NCI-H1436 (cell line): ENCODE data around the gene CLSTN2.
A peak's percentile ranks its signal among the peaks of the same experiment; 100 is the strongest.

Experiments
- DNase-seq: peaks from one replicate; lab custom pipeline; 2025; lab: John Stamatoyannopoulos, UW

Gene CLSTN2

DNA sequence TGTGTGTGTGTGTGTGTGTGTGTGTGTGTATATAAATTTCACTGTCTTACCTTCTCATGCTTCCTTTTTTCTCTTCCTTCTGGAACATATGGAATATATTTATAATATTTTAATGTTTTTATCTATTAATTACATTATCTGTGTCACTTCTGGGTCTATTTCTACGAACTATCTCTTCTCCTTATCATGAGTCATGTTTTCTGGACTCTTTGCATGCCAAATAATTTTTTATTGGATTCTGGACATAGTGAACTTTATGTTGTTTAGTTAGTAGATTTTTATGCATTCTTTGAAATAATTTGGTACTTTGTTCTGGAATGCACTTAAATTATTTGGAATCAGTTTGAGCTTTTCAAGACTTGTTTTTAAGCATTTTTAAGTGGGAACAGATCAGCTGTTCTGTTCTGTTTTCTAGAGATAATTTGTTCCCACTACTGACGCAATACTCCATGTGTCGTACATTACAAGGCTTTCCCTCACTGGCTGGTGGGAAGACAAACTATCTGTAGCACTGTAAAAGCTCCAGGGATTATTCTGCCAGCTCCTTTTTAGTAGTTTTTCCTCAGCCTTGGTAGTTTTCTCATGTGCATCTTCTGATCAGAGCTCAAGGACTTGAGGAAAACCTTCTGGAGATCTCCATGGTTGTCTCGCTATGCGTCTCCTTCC lies 302.0 kb downstream of the CLSTN2 start:
- DNase-seq: no peak

GRCh38 chr3:140238646-140239314 lies 303.8 kb downstream of the CLSTN2 start:
- DNase-seq: no peak

DNA sequence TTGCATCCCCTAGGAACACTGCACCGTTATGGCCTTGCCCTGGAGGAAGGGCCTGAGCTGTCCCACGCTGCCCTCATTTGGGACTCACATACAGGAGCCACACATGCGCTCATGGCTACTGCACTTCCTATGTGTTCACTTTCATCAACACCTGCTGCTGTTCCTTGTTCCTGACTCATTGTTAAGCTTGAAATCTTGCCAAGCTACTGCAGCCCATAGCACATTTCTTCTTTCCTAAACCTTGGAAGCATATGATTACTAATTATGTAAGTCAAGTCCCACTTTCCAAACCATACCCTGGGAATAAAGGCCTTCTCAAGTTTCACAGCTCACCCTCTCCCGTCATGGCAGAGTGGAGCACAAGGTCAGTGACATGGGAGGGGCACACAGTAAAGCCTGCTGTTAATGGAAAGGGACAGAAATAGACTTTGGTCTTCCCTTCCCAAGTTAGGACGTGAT lies 307.9 kb downstream of the CLSTN2 start:
- no peak for DNase-seq

GRCh38 chr3:140243575-140243974 lies 308.6 kb downstream of the CLSTN2 start:
- DNase-seq: no peak

GRCh38 chr3:140244893-140245292 lies 309.9 kb downstream of the CLSTN2 start:
- no peak for DNase-seq

DNA sequence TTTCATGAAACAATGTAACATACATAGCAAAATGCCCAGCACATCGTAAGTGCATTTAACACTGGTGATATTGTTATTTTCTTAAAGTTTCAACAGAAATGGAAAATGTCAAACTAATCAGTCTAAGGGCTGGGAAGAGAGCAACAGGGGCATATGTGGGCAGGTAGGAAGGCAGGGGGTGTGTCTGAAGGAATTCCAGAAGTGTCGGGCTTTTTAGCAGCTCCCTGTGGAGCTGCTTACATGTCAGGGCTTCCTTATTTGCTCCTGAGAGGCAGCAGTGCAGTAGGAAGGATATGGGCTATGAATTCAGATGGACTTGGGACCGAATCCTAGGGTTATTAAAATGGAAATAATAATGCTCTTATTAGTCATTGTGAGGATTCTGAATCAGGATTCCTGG lies 311.6 kb downstream of the CLSTN2 start:
- DNase-seq: no peak

DNA sequence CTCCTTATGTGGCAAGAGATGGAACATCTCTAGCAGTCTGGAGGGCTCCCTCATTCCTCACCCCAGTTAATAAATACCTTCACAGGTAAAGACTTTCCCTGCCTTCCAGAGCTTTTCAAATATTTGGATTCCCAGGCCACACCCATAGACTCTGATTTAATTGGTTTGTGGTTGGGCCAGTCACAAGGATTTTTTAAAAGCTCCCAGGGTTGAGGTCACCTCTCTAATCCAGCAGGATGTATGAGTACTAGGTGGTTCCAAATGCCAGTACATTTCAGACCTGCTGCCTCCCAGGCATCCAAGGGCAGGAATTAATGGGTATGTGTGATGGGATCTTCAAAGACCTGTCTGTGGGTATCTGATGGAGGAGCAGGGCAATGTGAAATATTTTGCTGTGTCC lies 312.8 kb downstream of the CLSTN2 start:
- DNase-seq: no peak

DNA sequence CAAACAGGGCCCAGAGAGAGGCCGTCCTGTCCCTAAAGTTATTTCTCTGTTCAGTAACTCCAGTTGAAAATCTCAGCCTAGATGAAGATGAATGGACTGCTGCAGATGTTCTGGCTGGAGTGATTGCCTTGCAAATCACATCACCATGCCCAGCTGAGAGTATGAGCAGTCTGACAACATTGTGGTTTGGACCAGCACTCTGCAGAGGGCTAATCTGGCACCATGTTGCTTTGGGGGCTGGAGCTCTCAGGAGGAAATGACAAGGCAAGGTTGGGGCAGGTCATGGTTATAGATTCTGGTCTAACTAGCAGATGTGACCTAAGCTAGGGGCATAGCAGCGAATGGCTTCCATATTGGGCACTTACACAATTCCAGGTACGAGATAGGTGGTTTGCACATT lies 314.2 kb downstream of the CLSTN2 start:
- no peak for DNase-seq

GRCh38 chr3:140250010-140250855 lies 315.2 kb downstream of the CLSTN2 start:
- DNase-seq: no peak

DNA sequence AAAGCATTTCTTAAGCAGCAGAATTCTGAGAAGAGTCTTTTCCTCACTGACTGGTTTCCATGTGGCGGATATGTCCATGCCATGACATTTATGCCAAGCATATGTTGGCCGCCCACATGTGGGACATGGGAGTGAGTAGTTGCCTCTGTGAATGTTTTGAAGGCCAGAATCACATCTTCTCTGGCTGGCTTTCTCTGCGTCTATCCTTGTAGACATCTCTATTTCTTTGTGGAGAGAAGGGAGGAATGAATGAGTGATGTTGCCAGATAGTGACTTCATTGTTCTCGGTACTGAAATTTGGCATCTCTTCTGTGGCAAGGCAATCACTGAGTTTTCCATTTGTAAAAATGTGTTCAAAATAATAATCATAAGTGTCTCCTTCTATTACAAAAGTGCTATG lies 316.0 kb downstream of the CLSTN2 start:
- no peak for DNase-seq

DNA sequence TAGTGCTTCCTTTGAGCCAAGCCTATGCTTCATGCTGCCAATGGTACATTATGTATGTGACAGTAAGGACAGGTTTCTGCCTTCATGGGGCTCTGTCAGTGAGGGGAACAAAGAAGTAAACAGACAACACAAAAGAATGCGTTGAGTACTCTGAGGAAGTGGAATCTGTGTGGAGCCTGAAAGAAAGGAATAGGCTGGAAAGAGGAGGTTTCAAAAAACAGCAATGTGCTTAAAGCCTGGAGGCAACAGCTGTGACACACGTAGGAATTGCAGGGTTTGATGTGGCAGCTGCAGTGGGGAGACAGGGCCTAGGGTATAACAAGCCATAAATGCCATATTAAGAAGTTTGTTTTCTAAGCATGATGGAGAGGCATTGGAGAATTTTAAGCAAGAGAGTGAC lies 316.7 kb downstream of the CLSTN2 start:
- no peak for DNase-seq

DNA sequence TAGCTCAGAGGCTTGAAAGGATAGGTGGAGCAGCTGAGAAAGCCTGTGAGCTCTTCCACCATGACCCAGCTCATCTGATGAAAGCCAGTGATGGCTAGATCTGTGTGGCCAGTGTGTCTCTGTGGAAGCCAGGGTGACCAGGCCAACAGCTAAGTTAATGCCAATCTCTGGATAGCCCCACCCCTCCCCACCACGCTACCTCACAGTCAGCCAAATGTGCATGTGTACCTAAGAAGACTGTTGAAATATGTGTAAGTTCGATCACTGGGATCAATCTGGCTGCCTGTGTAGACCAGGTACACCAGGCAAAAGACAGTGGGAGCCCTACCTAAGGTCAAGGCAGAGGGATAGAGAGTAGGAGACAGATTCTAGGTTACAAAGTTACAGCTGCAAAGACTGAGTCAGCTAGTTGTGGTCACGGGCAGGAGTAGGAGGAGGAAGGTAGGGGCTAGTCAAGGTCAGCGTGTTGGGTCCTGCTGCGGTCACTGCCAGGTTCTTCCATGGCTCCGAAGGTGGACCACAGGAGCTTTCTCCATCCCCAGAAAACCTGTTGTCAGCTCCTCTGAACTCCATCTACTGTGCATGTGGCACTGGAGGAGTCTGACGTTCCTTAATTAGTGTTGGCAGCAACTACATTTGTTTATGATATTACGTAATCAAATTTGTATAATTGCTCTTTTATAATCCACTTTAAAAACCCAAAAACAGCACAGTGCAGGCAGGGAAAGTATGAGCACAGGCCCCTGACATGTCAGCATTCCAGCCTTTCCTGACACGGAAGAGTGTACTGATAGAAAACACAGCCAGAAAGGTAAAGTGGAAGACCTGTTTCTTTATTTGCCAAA lies 318.0 kb downstream of the CLSTN2 start:
- no peak for DNase-seq

- no peak for DNase-seq
These were observed 323.3 kb downstream of the CLSTN2 start for GRCh38 chr3:140258222-140258724.

GRCh38 chr3:140265302-140265701 lies 330.3 kb downstream of the CLSTN2 start:
- no peak for DNase-seq

DNA sequence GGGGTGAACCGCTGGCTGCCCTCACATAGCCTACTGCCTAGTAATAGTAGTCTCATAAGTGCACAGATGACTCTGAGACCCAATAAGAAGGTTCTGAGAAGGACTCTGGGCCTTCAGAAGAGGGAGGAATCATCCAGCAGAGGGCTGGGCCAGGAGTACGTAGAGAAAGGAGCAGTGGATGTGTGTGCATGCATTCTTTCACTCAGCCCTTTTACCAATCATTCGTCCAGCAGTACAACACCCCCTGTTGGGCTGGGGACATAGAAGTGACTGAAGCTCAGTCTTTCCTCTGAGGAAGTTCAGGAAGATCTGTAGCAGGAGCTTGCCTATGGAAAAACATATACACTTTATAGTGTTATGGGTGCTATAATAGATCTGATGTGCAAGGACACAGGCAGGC lies 333.1 kb downstream of the CLSTN2 start:
- no peak for DNase-seq

- no peak for DNase-seq
These were observed 333.6 kb downstream of the CLSTN2 start for GRCh38 chr3:140268610-140269009.

DNA sequence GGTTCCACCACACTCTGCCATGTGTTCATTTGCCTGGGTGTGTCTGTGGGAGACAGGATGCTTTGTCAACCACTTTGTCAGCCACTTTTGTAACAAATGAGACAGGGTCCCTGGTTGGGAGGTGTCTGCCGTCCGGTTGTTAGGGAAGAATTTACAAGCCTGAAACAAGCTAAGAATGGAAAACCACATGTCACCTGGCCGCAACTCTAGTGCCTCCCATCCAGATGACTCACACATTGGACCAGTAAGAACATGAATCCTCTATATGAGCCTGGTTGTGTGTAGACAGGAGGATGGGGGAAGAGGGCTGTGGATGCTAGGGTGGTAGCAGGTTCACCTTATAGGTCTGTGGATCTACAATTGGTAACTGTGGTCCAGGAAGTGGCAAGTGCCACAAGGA lies 335.3 kb downstream of the CLSTN2 start:
- DNase-seq: no peak

DNA sequence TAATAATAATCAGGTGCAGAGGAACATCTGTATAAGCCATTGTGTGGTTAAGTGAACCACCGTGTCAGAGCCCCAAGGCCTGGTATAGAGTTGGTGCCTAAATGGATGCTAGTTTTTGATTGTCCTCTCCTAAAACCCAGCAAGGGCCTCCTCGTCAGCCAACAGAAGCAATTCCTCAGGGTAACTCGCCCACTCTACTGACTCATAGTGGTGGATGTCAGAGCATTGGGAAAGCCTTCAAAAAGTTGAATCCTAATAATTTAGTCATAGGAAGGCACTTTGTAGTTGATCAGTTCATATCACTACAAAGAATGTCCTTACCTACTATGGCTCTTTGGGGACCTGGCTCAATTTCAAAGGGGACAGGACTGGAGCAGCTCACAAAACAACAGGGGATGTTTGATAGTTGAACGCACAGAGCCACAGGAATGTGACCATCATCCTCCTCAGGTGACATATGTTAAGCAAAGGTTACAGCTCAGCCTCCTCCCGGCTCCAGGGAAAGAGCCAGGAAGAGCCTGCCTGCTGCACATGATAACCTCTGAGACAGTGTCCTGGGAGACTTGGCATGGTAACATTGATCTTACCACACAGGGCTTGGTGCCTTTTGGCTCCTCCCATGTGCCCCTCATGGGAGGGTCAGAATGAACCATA lies 338.7 kb downstream of the CLSTN2 start:
- no peak for DNase-seq

GRCh38 chr3:140274429-140274828 lies 339.4 kb downstream of the CLSTN2 start:
- no peak for DNase-seq

DNA sequence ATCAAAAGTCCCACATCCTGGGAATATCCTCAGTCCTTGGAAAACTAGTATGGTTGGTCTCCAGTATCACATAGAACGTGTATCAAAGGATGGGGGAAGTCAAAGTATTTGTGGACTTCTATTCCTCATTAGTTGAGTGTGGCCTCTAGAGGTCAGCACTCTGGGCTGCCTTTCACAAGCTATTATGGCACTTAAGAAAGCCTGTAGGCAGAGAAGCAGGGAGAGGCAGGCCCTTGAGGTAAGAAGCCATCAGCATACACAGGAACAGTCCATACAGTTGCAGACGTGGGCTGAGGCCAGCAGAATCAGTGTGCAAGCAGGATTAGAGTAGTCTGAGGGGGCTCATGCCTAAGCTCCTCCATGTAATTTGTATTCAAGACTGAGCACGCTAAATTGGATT lies 341.7 kb downstream of the CLSTN2 start:
- DNase-seq: peak; percentile 37

DNA sequence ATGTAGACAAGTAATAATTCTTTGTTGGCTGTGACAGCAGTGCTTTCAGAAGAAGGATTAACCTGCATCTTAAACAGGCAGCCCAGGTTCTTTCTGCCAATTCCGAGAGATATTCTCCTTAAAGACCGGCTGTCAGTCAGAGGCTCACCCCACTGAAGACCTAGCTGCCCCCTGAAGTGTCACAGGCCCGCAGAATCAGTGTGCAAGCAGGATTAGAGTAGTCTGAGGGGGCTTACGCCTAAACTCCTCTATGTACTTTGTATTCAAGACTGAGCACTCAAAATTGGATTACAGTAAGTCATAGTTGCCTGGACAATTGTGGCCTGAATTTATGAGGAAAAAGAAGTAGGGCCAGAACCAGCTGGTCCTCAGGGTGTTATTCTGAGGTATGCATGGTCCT lies 342.9 kb downstream of the CLSTN2 start:
- no peak for DNase-seq
